Loucy (cell line): ENCODE data around the gene CNOT3.
A peak's percentile ranks its signal among the peaks of the same experiment; 100 is the strongest.

ENCODE experiments used
- EZH2phosphoT487 ChIP-seq: fragments of 200-600 bp; IDR thresholded peaks from 2 replicates; pipeline ENCODE4 v1.6.1; 2018; ENCODE audit warnings: antibody characterized with exemption, mild to moderate bottlenecking, moderate library complexity, borderline replicate concordance
- TF ChIP-seq, protein P1 (sequence below): fragments of 200-600 bp; sonication (generic); conservative IDR thresholded peaks from 2 replicates; pipeline ENCODE4 v1.5.1; 2014; ENCODE audit warnings: mild to moderate bottlenecking, antibody characterized with exemption, low read length

DNA sequence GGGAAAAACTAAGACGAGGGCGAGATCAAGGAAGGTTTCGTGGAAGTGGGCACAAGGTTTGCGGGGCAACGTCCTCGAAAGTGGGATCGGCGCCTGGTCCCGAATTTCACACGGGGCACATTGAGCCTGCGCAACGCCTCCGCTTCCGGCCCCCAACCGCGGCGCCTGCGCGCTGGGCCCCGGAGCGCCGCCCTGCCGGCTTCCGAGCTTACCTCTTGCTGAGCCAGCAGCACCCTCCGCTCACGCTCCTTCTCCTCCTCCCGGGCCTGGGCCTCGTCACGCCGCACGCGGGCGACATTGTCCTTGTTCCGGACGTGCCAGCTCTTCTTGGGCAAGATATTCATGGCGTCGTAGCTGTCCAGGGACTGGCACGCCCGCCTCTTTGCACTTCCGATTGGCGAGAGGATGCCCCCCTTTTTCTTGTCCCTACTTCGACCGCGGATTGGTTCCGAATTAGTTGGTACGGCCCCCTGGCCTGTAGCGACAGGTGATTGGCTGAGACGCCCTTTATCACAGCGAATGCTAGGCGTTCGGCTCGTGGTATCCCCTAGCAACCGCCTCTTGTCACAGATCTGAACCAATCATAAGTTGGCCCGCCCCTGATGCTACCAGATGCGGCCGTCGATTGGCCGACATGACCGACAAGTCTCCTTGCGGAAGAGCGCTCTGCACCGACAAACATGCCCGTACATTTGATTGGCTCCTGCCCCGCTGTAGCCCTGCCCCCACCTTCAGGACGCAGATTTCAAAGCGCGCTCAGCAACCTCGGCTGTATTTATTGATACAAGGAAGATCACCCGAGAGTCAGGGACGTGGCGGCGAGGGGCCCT, 22.0 kb downstream of the CNOT3 start, which contains the start of gene LENG1:
- TF ChIP-seq, protein P1, sequence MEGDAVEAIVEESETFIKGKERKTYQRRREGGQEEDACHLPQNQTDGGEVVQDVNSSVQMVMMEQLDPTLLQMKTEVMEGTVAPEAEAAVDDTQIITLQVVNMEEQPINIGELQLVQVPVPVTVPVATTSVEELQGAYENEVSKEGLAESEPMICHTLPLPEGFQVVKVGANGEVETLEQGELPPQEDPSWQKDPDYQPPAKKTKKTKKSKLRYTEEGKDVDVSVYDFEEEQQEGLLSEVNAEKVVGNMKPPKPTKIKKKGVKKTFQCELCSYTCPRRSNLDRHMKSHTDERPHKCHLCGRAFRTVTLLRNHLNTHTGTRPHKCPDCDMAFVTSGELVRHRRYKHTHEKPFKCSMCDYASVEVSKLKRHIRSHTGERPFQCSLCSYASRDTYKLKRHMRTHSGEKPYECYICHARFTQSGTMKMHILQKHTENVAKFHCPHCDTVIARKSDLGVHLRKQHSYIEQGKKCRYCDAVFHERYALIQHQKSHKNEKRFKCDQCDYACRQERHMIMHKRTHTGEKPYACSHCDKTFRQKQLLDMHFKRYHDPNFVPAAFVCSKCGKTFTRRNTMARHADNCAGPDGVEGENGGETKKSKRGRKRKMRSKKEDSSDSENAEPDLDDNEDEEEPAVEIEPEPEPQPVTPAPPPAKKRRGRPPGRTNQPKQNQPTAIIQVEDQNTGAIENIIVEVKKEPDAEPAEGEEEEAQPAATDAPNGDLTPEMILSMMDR, result peak; percentile 41
- no peak for TF ChIP-seq EZH2phosphoT487
